VCaP (cell line): ENCODE measurements around the gene AASDHPPT.
A peak's percentile ranks its signal among the peaks of the same experiment; 100 is the strongest.

ENCODE experiments used
- H3K27ac ChIP-seq: fragments of 450-650 bp; 2 replicates; pipeline ENCODE4 v1.5.1; 2017
- CTCF ChIP-seq: fragments of 450-650 bp; conservative IDR thresholded peaks from 2 replicates; pipeline ENCODE4 v1.5.1; 2017; ENCODE audit warnings: mild to moderate bottlenecking, moderate library complexity

Gene AASDHPPT, protein sequence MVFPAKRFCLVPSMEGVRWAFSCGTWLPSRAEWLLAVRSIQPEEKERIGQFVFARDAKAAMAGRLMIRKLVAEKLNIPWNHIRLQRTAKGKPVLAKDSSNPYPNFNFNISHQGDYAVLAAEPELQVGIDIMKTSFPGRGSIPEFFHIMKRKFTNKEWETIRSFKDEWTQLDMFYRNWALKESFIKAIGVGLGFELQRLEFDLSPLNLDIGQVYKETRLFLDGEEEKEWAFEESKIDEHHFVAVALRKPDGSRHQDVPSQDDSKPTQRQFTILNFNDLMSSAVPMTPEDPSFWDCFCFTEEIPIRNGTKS

GRCh38 chr11:106077609-106078455 is at the start of gene AASDHPPT:
TSS of gene AASDHPPT (plus strand) at chr11:106077662. CDS start at chr11:106077711, 49 bp downstream.
- TF ChIP-seq CTCF, result no peak
- H3K27ac ChIP-seq, result peak within 1 kb of the TSS; percentile 95

DNA sequence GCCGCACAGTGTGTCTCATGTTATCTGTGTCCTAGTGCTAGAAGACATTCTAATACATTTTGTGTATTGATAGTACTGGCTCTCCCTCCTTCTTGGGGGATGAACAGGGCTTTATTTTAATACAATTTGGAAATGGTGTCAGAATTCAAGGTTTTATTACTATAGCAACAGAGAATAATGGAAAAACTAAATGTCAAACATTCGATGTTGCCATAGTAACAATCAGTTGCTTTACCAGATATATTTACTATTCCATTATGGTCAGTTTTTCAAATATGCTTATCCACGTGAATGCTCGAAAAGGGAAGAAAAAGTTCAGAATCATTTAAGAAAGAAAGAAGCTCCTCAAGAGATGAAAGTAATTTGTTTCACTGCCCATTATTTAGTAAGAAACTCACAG is 46.9 kb upstream of the AASDHPPT start:
- no peak overlapping the region for H3K27ac ChIP-seq
- TF ChIP-seq CTCF, result no peak

DNA sequence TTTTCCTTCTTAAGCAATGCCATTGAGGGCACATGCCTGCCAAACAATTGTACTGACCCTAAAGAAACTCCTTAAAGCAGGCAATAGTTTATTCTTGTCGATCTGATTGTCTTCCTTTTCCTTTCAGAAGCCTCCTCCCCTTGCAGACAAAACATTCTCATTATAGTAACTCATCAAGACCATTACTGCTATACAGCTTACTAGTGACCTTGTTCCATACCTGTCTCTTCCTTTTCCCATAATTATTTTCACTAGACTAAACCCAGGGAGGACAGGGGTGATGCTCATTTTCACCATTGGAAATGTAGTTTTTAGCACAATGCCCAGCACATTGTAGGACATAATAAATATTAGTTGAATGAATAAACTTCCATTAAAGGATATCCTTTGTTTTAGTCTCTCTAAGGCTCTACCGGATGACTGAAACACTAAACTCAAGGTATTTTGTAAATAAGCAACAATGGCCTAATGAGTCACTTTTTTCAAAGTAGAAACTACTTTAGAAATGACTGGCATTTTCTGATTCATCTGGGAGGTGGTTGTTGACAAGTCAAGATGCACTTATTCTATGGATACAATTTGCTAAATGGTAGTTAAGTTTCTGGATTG is 46.2 kb upstream of the AASDHPPT start:
- no peak for TF ChIP-seq CTCF
- no peak overlapping the region for H3K27ac ChIP-seq

- no peak overlapping the region for H3K27ac ChIP-seq
- no peak for TF ChIP-seq CTCF
Observed at GRCh38 chr11:106031936-106032335, 45.5 kb upstream of the AASDHPPT start.

DNA sequence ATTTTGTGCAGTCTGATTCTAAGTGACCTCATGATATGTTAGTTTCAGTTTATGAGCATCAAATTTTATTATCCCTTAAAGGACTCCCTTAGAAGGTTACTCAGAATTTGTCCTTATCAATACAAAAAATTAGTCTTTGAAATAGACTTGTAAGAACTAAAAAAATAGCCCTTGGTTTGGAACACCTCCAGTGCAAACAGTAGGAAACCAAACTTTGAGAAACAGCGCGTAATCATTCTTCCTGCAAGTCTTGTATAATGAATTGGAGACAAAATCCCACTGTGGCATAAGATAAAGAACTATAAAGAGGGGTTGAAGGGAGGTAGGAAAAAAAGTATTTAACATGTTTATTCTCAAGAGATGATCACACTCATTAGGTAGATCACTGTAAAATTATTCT is 44.6 kb upstream of the AASDHPPT start:
- no peak for TF ChIP-seq CTCF
- H3K27ac ChIP-seq, result no peak overlapping the region

- no peak for TF ChIP-seq CTCF
- no peak overlapping the region for H3K27ac ChIP-seq
Observed at GRCh38 chr11:106043540-106043939, 33.9 kb upstream of the AASDHPPT start.

- no peak for TF ChIP-seq CTCF
- H3K27ac ChIP-seq, result no peak overlapping the region
Observed at GRCh38 chr11:106047631-106048030, 29.8 kb upstream of the AASDHPPT start.
